Transverse colon (tissue), 4 donors: Measurements from ENCODE around the gene HNMT. TPM values are rescaled to one million over a fixed set of nuclear protein-coding genes. Genes with fewer than 3 reads are reported as not detected.

Experiments used
- DNase-seq: peaks from one replicate; pipeline ENCODE4 v3.0.0-alpha.2; 2019
- H3K27ac ChIP-seq, 4 donors: fragments of 200-600 bp; sonication (generic); 2 replicates each; pipeline ENCODE4 v1.5.1; 2016 to 2018; ENCODE audit warnings: inconsistent platforms in 4 of 4
- H3K27me3 ChIP-seq: fragments of 200-600 bp; sonication (generic); 2 replicates; pipeline ENCODE4 v1.5.1; 2017; ENCODE audit warnings: inconsistent platforms
- H3K36me3 ChIP-seq, 4 donors: fragments of 200-600 bp; sonication (generic); 2 replicates each; pipeline ENCODE4 v1.5.1; 2017 to 2019; ENCODE audit warnings: inconsistent platforms in 4 of 4
- H3K4me1 ChIP-seq, 4 donors: fragments of 200-600 bp; sonication (generic); 2 replicates each; pipeline ENCODE4 v1.5.1; 2017 to 2020; ENCODE audit warnings: inconsistent platforms in 4 of 4
- H3K4me3 ChIP-seq, 4 donors: fragments of 200-600 bp; sonication (generic); 1 replicate in 1 of 4; 2 replicates in 3 of 4; pipeline versions ENCODE4 v1.5.1 to v1.6.1; 2017 to 2019; ENCODE audit warnings: inconsistent platforms in 4 of 4
- H3K9me3 ChIP-seq, 2 donors: fragments of 200-600 bp; sonication (generic); 2 replicates each; pipeline ENCODE4 v1.5.1; 2017 to 2019; ENCODE audit warnings: inconsistent platforms in 2 of 2
- CTCF ChIP-seq, 5 experiments: fragments of 200-600 bp in 3 of 5; fragments of 450-650 bp in 2 of 5; sonication (generic) in 3 of 5; IDR thresholded peaks; 1 replicate in 2 of 5; 2 replicates in 3 of 5; pipeline ENCODE4 v1.5.1; 2016 to 2017; ENCODE audit warnings: antibody characterized with exemption in 5 of 5, inconsistent platforms in 3 of 5, mild to moderate bottlenecking in 2 of 5, moderate library complexity in 1 of 5
- EP300 ChIP-seq: sonication (generic); formaldehyde crosslinking; IDR thresholded peaks from one replicate; pipeline ENCODE4 v1.6.1; 2017; ENCODE audit warnings: antibody characterized with exemption, low read depth
- POLR2A ChIP-seq: fragments of 450-650 bp; IDR thresholded peaks from one replicate; pipeline ENCODE4 v1.6.1; 2016; ENCODE audit warnings: antibody characterized with exemption, mild to moderate bottlenecking, moderate library complexity
- POLR2AphosphoS5 ChIP-seq, 3 donors: sonication (generic); formaldehyde crosslinking; IDR thresholded peaks; one replicate each; pipeline ENCODE4 v1.6.1; 2016; ENCODE audit warnings: antibody characterized with exemption in 3 of 3
- WGBS, 2 donors: methylation state at CpG; one replicate each; pipeline ENCODE4 v1.1.5; 2018; ENCODE audit warnings: low coverage in 1 of 2; 5-methylcytosine and 5-hydroxymethylcytosine counted together
- in situ Hi-C, 4 donors: fragments of 200-750 bp; cut with MboI; loops; one replicate each; pipeline versions ENCODE4 v1.15.0 to v1.15.1; 2017; ENCODE audit warnings: low sequenced_read_pairs in 3 of 4, low pct_ligation_motif_present in 1 of 4, low pct_unique_long_range_greater_than_20kb in 1 of 4
- intact Hi-C: fragments of 100-400 bp; cut with DNase I; formaldehyde crosslinking; loops from one replicate; pipeline ENCODE4 v1.15.1; 2023; ENCODE audit warnings: low total_unique reads
- total RNA-seq, 4 donors: library from RNA; depleted of rRNA; stranded (reverse); fragments of >200 nt; gene quantifications; one replicate each; pipeline ENCODE4 v1.1.0, GENCODE V29; 2016

HNMT gene
- total RNA-seq, 4 donors from 2014 or later = 36.3 to 64.9 (median 48.4) TPM

- in situ Hi-C loops (loop anchor here in 2 of 4 donors (25.0 kb wide), 2 partner anchors 143 to 443 kb away; no protein-coding TSS in a partner anchor), intact Hi-C loops (no loop called here)
- Histone ChIP-seq H3K9me3 (no peaks in the 10 kb centered on the region), H3K4me3 (no peak overlapping the region), H3K36me3 (no peaks in the 10 kb centered on the region), H3K27ac (no peak overlapping the region), H3K4me1 (peaks cover 0 to 49% (median 6%) of the 10 kb centered on the region in 4 donors), H3K27me3 (no peaks in the 10 kb centered on the region)
- no peak for DNase-seq
- 97 to 100% methylated on average over 2 of the region's 2 CpGs for WGBS, 2 donors
- TF ChIP-seq EP300 (no peak), POLR2A (no peak), CTCF (IDR thresholded peaks at IDR 0.05) (no peak), POLR2AphosphoS5 (IDR thresholded peaks at IDR 0.05) (no peak)
Measured at GRCh38 chr2:137943678-137944347, 20.5 kb upstream of the HNMT start.

- Histone ChIP-seq H3K4me1 (peaks cover 0 to 56% (median 6%) of the 10 kb centered on the region in 4 donors), H3K36me3 (no peaks in the 10 kb centered on the region), H3K27ac (no peak overlapping the region), H3K4me3 (no peak overlapping the region), H3K9me3 (no peaks in the 10 kb centered on the region), H3K27me3 (no peaks in the 10 kb centered on the region)
- in situ Hi-C loops = loop anchor here in 2 of 4 donors (25.0 kb wide), 2 partner anchors 143 to 443 kb away; no protein-coding TSS in a partner anchor
- 67 to 98% methylated on average over 5 of the region's 5 CpGs for WGBS, 2 donors
- intact Hi-C loops = no loop called here
- TF ChIP-seq CTCF (IDR thresholded peaks at IDR 0.05) = no peak
- no peak for TF ChIP-seq POLR2AphosphoS5 (IDR thresholded peaks at IDR 0.05)
- no peak for TF ChIP-seq EP300
- TF ChIP-seq POLR2A = no peak
- DNase-seq = no peak
Measured at GRCh38 chr2:137944714-137945113, 19.6 kb upstream of the HNMT start.

- Histone ChIP-seq H3K27ac (no peak overlapping the region), H3K9me3 (no peaks in the 10 kb centered on the region), H3K4me3 (no peak overlapping the region), H3K4me1 (peaks cover 0 to 56% (median 6%) of the 10 kb centered on the region in 4 donors), H3K27me3 (no peaks in the 10 kb centered on the region), H3K36me3 (no peaks in the 10 kb centered on the region)
- in situ Hi-C loops (loop anchor here in 2 of 4 donors (25.0 kb wide), 2 partner anchors 142 to 442 kb away; no protein-coding TSS in a partner anchor), intact Hi-C loops (no loop called here)
- TF ChIP-seq POLR2AphosphoS5 (IDR thresholded peaks at IDR 0.05) = no peak
- no peak for TF ChIP-seq POLR2A
- TF ChIP-seq EP300 = no peak
- TF ChIP-seq CTCF (IDR thresholded peaks at IDR 0.05) = no peak
- no peak for DNase-seq
- 79% methylated on average over 2 of the region's 2 CpGs; no CpG with 5 or more reads in 1 of the 2 donors for WGBS, 2 donors
Measured at GRCh38 chr2:137945229-137945628, 19.0 kb upstream of the HNMT start.

- no peak overlapping the region for H3K4me3 ChIP-seq
- H3K27ac ChIP-seq = peak overlapping the region in 3 of 4 donors; percentile 69 to 74 (median 70)
- no peaks in the 10 kb centered on the region for H3K27me3 ChIP-seq
- in situ Hi-C loops = loop anchor here in 2 of 4 donors (25.0 kb wide), 2 partner anchors 141 to 441 kb away; no protein-coding TSS in a partner anchor
- peaks cover 0 to 47% (median 6%) of the 10 kb centered on the region in 4 donors for H3K4me1 ChIP-seq
- TF ChIP-seq EP300 (no peak), POLR2A (no peak), POLR2AphosphoS5 (IDR thresholded peaks at IDR 0.05) (no peak), CTCF (IDR thresholded peaks at IDR 0.05) (no peak)
- no peaks in the 10 kb centered on the region for H3K9me3 ChIP-seq
- no peaks in the 10 kb centered on the region for H3K36me3 ChIP-seq
- no peak for DNase-seq
- intact Hi-C loops = no loop called here
Measured at GRCh38 chr2:137946227-137946626, 18.0 kb upstream of the HNMT start.
